GM12878 (cell line): ENCODE data around the gene LSM14A. TPM values are rescaled to one million over a fixed set of nuclear protein-coding genes. Genes with fewer than 3 reads are reported as not detected.

Source experiments
- ATAC-seq: fragments of 200-7000 bp; cut with Tn5 transposase; 3 replicates; pipeline ENCODE4 v1.9.1; 2020; ENCODE audit warnings: mild to moderate bottlenecking, moderate library complexity
- BruUV-seq: library from RNA; stranded (reverse); fragments of 400-500 nt; replicated peaks from 2 replicates; lab custom pipeline; 2021; lab: Mats Ljungman, UMichigan
- CTCF ChIA-PET: fragments of 300-600 bp; sonication (Branson Sonifier 250); formaldehyde crosslinking; extraction: SDS; loops from one replicate; lab custom pipeline; 2021; ENCODE audit warnings: inconsistent platforms; lab: Yijun Ruan, JAX
- POLR2A ChIA-PET: fragments of 350-600 bp; formaldehyde crosslinking; extraction: SDS; loops from one replicate; lab custom pipeline; 2021; ENCODE audit warnings: inconsistent platforms; lab: Charles Lee
- RAD21 ChIA-PET: fragments of 300-600 bp; sonication (Branson Sonifier 250); formaldehyde crosslinking; loops from one replicate; lab custom pipeline; 2023; ENCODE audit warnings: antibody characterized with exemption; ENCODE audit not compliant: unreplicated experiment; lab: Charles Lee
- SMC1A ChIA-PET: fragments of 300-600 bp; sonication (Branson Sonifier 250); formaldehyde crosslinking; loops from one replicate; lab custom pipeline; 2023; ENCODE audit not compliant: unreplicated experiment, uncharacterized antibody; lab: Charles Lee
- DNase-seq: peaks from one replicate; pipeline ENCODE4 v3.0.0-alpha.2; 2011; ENCODE audit warnings: low read depth, low spot score
- FAIRE-seq: peaks from 3 replicates; lab custom pipeline; 2011; peaks lifted over from hg19 to GRCh38; lab: Jason Lieb, UNC
- H2AFZ ChIP-seq: 2 replicates; pipeline ENCODE4 v1.6.0; 2011; ENCODE audit warnings: low read depth, low read length, control low read depth; ENCODE audit not compliant: control insufficient read depth
- H3K27ac ChIP-seq: 2 replicates; pipeline ENCODE4 v1.5.1; 2011; ENCODE audit warnings: control low read depth; ENCODE audit not compliant: control insufficient read depth, insufficient read depth
- H3K27me3 ChIP-seq, 2 experiments: replicated peaks in 1 of 2; 2 replicates each; pipeline versions ENCODE4 v1.6.0 to v1.6.1; 2011; ENCODE audit warnings: low read length in 1 of 2; ENCODE audit not compliant: control insufficient read depth in 2 of 2, insufficient read depth in 2 of 2
- H3K36me3 ChIP-seq, 2 experiments: 2 replicates each; pipeline ENCODE4 v1.5.1; 2011; ENCODE audit warnings: low read length in 1 of 2; ENCODE audit not compliant: control insufficient read depth in 2 of 2, insufficient read depth in 2 of 2
- H3K4me1 ChIP-seq: 2 replicates; pipeline ENCODE4 v1.6.1; 2011; ENCODE audit warnings: mild to moderate bottlenecking, low read length, moderate library complexity, mixed read lengths; ENCODE audit not compliant: control insufficient read depth, insufficient read depth
- H3K4me2 ChIP-seq: 2 replicates; pipeline ENCODE4 v1.6.0; 2011; ENCODE audit warnings: control low read depth; ENCODE audit not compliant: control insufficient read depth, insufficient read depth
- H3K4me3 ChIP-seq: fragments of 200-600 bp; sonication (generic); 2 replicates; pipeline ENCODE4 v1.5.1; 2016
- H3K79me2 ChIP-seq: 2 replicates; pipeline ENCODE4 v1.6.0; 2011; ENCODE audit warnings: low read length; ENCODE audit not compliant: control insufficient read depth, insufficient read depth
- H3K9ac ChIP-seq: 2 replicates; pipeline ENCODE4 v1.8.0; 2011; ENCODE audit warnings: low read length, control low read depth, mixed read lengths; ENCODE audit not compliant: control insufficient read depth, insufficient read depth
- H3K9me3 ChIP-seq: replicated peaks from 3 replicates; pipeline ENCODE4 v1.5.1; 2011; ENCODE audit warnings: mild to moderate bottlenecking, low read length; ENCODE audit not compliant: control insufficient read depth, insufficient read depth
- H4K20me1 ChIP-seq: 2 replicates; pipeline ENCODE4 v1.6.0; 2011; ENCODE audit not compliant: control insufficient read depth, insufficient read depth
- LARP7 ChIP-seq: fragments of 450-650 bp; IDR thresholded peaks from 2 replicates; pipeline ENCODE4 v1.6.1; 2017; ENCODE audit warnings: mild to moderate bottlenecking
- MTA2 ChIP-seq: fragments of 450-650 bp; IDR thresholded peaks from 2 replicates; pipeline ENCODE4 v1.6.1; 2016; ENCODE audit warnings: low read depth, mild to moderate bottlenecking, moderate library complexity
- NFIC ChIP-seq: IDR thresholded peaks from 2 replicates; pipeline ENCODE4 v1.6.1; 2012; ENCODE audit warnings: low read depth, mild to moderate bottlenecking, inconsistent platforms, low read length, moderate library complexity
- WGBS: methylation state at CpG from one replicate; pipeline ENCODE4 v1.1.6; 2016; ENCODE audit warnings: low lambda C conversion rate; ENCODE audit not compliant: insufficient replicate concordance, insufficient coverage; ENCODE audit errors: missing lambda C conversion rate; 5-methylcytosine and 5-hydroxymethylcytosine counted together
- in situ Hi-C: fragments of 300-500 bp; cut with MboI; formaldehyde crosslinking; loops from 9 replicates; pipeline ENCODE4 v1.14.3; 2018; ENCODE audit warnings: mixed read lengths
- intact Hi-C: fragments of 100-400 bp; cut with micrococcal nuclease; formaldehyde crosslinking; loops from one replicate; pipeline ENCODE4 v1.14.2; 2022; ENCODE audit not compliant: unreplicated experiment
- polyA plus RNA-seq, 11 experiments: library from polyadenylated mRNA; depleted of rRNA in 4 of 11; unstranded in 6 of 11; stranded (reverse) in 5 of 11; fragments of >200 nt; fragmentation: Nextera tagmentation in 4 of 11; fragmentation: Illumina TruSeq in 1 of 11; extraction: Ambion mirVana in 4 of 11; extraction: Trizol in 1 of 11; gene quantifications; 1 replicate in 1 of 11; 2 replicates in 10 of 11; pipeline versions ENCODE4 v1.2.1 to v1.2.3, GENCODE V29; 2011 to 2016; ENCODE audit warnings: inconsistent platforms in 2 of 11, missing spikeins in 2 of 11, low read depth in 1 of 11
- total RNA-seq, 4 experiments: library from RNA; depleted of rRNA in 3 of 4; stranded (reverse); fragments of >200 nt in 3 of 4; fragmentation: Illumina TruSeq in 1 of 4; extraction: Trizol in 1 of 4; gene quantifications; 2 replicates each; pipeline versions ENCODE4 v1.2.1 to v1.2.3, GENCODE V29; 2013 to 2021
- TF ChIP-seq, protein P1 (sequence below): fragments of 450-650 bp; IDR thresholded peaks from 2 replicates; pipeline ENCODE4 v1.6.1; 2017; ENCODE audit warnings: low read depth, mild to moderate bottlenecking, moderate library complexity

LSM14A gene
- total and polyA plus RNA-seq, 10 of the 15 experiments (the other 5 are each of a cell fraction or from before 2014, with no cell fraction given): 21.9 to 193 (median 89.4) TPM

DNA sequence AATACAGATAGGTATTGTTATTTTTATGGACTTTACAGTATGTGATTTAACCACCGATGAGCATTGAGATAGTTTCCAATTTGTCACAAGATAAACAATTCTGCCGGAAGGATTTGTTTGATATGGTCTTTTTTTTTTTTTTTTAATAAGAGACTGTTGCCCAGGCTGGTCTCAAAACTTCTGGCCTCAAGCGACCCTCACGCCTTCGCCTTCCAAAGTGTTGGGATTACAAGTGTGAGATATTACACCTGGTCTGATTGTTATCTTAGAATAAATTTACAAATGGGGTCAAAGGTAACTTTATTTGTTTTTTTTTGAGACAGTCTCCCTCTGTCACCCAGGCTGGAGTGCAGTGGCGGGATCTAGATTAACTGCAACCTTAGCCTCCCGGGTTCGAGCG, 83.2 kb downstream of the LSM14A start:
- no peak for DNase-seq
- Histone ChIP-seq H3K27me3 (no peaks in the 10 kb centered on the region), H3K9me3 (no peaks in the 10 kb centered on the region), H3K4me1 (peaks cover 5% of the 10 kb centered on the region), H3K9ac (peak overlapping the region; percentile 92), H3K36me3 (no peaks in the 10 kb centered on the region; a peak in 1 of 4 replicates), H3K4me3 (peak overlapping the region; percentile 94), H3K79me2 (peaks cover 5% of the 10 kb centered on the region), H2AFZ (no peak overlapping the region; the same call in 1 of the 2 replicates), H4K20me1 (no peaks in the 10 kb centered on the region), H3K27ac (peak overlapping the region; percentile 84; the same call in 1 of the 2 replicates), H3K4me2 (peak overlapping the region; percentile 87)
- 85% methylated on average over 9 of the region's 9 CpGs for whole genome bisulfite sequencing
- POLR2A ChIA-PET: interaction anchor here (0.5 kb wide), 1 partner anchor 21 kb away, joined by 6 read pairs; no protein-coding TSS in a partner anchor
- TF ChIP-seq, protein P1, sequence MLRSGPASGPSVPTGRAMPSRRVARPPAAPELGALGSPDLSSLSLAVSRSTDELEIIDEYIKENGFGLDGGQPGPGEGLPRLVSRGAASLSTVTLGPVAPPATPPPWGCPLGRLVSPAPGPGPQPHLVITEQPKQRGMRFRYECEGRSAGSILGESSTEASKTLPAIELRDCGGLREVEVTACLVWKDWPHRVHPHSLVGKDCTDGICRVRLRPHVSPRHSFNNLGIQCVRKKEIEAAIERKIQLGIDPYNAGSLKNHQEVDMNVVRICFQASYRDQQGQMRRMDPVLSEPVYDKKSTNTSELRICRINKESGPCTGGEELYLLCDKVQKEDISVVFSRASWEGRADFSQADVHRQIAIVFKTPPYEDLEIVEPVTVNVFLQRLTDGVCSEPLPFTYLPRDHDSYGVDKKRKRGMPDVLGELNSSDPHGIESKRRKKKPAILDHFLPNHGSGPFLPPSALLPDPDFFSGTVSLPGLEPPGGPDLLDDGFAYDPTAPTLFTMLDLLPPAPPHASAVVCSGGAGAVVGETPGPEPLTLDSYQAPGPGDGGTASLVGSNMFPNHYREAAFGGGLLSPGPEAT: no peak
- TF ChIP-seq NFIC: no peak
- TF ChIP-seq MTA2: no peak
- TF ChIP-seq LARP7: no peak
- BruUV-seq: no TSS peak
- no peak for FAIRE-seq
- RAD21 ChIA-PET: no interaction called here
- intact Hi-C loops: no loop called here
- CTCF ChIA-PET: no interaction called here
- SMC1A ChIA-PET: no interaction called here
- ATAC-seq: no peak
- in situ Hi-C loops: no loop called here
